ENCODE results near the gene RAPGEF1.

DNA sequence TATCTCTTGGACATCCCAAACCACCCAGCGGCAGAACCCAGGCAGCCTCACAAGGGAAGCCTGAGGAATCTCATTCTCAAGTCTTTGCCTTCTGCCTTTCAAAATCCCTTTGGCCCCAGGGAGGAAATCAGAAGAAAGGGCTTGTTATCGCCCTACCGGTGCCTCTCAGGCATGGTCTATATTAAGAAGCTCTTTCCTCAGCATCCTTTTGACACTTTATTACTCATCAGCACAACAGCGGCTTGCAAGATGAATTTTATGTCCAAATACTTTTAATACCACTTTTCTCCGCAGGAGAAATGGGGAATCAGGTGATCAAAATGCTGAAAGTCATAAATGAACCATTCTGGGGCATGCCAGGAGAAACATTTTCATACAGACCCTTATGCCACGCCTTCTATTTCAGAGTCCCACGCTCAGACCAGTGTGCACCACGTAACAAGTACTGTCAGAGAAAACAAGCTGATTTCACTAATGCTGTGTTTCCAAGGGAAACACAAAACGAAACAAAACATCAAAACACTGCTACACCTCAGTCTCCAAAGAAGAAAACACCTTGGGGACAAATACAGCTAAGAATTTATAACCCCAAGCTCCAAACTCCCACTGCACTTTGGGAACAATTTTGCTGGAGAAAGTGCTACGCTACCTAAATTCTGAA, 30.0 kb downstream of the RAPGEF1 start:
- TF ChIP-seq, protein P1, sequence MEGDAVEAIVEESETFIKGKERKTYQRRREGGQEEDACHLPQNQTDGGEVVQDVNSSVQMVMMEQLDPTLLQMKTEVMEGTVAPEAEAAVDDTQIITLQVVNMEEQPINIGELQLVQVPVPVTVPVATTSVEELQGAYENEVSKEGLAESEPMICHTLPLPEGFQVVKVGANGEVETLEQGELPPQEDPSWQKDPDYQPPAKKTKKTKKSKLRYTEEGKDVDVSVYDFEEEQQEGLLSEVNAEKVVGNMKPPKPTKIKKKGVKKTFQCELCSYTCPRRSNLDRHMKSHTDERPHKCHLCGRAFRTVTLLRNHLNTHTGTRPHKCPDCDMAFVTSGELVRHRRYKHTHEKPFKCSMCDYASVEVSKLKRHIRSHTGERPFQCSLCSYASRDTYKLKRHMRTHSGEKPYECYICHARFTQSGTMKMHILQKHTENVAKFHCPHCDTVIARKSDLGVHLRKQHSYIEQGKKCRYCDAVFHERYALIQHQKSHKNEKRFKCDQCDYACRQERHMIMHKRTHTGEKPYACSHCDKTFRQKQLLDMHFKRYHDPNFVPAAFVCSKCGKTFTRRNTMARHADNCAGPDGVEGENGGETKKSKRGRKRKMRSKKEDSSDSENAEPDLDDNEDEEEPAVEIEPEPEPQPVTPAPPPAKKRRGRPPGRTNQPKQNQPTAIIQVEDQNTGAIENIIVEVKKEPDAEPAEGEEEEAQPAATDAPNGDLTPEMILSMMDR (IDR thresholded peaks at IDR 0.05) = no peak
- TF ChIP-seq POLR2A (IDR thresholded peaks at IDR 0.05) = no peak

All from testis (tissue), 2 donors.